ENCODE measurements around the gene AKT2.

The AKT2 gene

DNA sequence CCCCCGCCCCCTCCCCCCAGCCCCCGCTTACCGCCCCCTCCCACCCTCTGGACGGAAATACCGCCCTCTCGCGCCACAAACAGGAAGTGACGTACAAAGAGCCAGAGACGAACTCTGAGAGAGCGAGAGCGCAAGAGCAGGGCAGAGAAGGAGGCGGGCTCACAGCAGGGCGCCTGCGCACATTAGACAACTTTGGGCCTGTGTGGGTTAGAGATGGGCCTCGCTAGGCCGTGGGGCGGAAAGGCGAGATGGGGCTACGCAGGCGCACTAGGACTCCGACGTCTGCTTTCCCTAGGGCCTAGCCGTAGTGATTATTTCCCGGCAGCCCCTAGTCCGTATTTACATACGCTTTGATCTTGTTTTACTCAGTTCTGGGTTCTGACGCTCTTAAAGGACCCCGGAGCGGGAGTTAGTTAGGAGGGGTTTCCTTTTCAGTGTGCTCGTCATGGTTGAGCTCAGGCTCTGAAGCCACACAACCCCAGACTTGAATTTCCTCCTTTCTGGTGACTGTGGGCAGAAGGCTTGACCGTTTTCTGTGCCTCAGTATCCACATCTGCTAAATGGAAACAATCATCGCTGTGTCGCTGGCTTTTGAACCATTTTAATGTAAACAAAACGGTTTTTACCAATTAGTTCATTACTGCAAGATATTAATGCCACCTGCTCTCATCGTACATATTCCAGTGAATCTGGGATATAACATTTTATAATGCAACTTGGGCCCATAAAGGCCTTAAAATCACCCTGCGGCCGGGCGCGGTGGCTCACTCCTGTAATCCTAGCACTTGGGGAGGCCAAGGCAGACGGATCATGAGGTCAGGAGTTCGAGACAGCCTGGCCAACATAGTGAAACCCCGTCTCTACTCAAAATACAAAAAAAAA, 449 bp upstream of the AKT2 start:
- H3K27me3 ChIP-seq (ENCODE audit: low read depth), result no peaks in the 10 kb centered on the region
- peak; percentile 98 to 99 for DNase-seq (ENCODE audit: low spot score in 2 of 2)
- H3K4me1 ChIP-seq, result peaks cover 10% of the 10 kb centered on the region
- in situ Hi-C loops (cut with MboI; ENCODE audit: low sequenced_read_pairs), result no loop called here
- no peaks in the 10 kb centered on the region for H3K9me3 ChIP-seq
- peaks cover 13% of the 10 kb centered on the region for H3K36me3 ChIP-seq (replicated peaks)
- peak overlapping the region; percentile 80 for H3K4me3 ChIP-seq

- in situ Hi-C loops (cut with MboI; ENCODE audit: low sequenced_read_pairs), result no loop called here
Measured at GRCh38 chr19:40284251-40284500, 969 bp downstream of the AKT2 start.

GRCh38 chr19:40283414-40284250, 1.5 kb downstream of the AKT2 start:
- Histone ChIP-seq H3K4me3 (peak overlapping the region; percentile 80), H3K36me3 (replicated peaks) (peaks cover 13% of the 10 kb centered on the region), H3K9me3 (no peaks in the 10 kb centered on the region), H3K27me3 (ENCODE audit: low read depth) (no peaks in the 10 kb centered on the region), H3K4me1 (peaks cover 10% of the 10 kb centered on the region)
- DNase-seq (ENCODE audit: low spot score in 2 of 2), result no peak
- in situ Hi-C loops (cut with MboI; ENCODE audit: low sequenced_read_pairs), result no loop called here

More at GRCh38 chr19:40284251-40284500, 969 bp downstream of the AKT2 start:
- no peaks in the 10 kb centered on the region for H3K9me3 ChIP-seq
- H3K36me3 ChIP-seq (replicated peaks), result peaks cover 13% of the 10 kb centered on the region
- H3K27me3 ChIP-seq (ENCODE audit: low read depth), result no peaks in the 10 kb centered on the region
- DNase-seq (ENCODE audit: low spot score in 2 of 2), result no peak
- peaks cover 10% of the 10 kb centered on the region for H3K4me1 ChIP-seq
- peak overlapping the region; percentile 80 for H3K4me3 ChIP-seq

DNA sequence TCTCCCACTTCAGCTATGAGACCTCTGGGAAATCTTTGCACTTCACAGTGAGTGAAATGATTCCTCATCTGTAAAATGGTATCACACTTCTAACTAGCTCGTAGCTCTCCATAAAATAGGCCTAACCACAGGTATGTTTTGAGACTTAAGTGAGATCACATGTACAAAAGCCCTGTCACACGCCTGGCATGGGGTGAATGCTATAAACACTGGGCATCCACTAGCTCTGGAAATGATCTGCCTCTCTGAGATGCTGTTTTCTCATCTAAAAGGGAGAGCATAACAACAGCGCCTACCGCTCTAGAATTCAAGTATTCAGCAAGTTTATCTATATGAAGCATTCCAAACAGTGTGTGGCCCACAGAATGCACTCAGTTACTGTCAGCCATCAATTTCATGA, 2.2 kb downstream of the AKT2 start:
- Histone ChIP-seq H3K4me3 (no peak overlapping the region), H3K9me3 (no peaks in the 10 kb centered on the region), H3K36me3 (replicated peaks) (peaks cover 13% of the 10 kb centered on the region), H3K27me3 (ENCODE audit: low read depth) (no peaks in the 10 kb centered on the region), H3K4me1 (peaks cover 10% of the 10 kb centered on the region)
- no peak for DNase-seq (ENCODE audit: low spot score in 2 of 2)
- in situ Hi-C loops (cut with MboI; ENCODE audit: low sequenced_read_pairs), result no loop called here

DNA sequence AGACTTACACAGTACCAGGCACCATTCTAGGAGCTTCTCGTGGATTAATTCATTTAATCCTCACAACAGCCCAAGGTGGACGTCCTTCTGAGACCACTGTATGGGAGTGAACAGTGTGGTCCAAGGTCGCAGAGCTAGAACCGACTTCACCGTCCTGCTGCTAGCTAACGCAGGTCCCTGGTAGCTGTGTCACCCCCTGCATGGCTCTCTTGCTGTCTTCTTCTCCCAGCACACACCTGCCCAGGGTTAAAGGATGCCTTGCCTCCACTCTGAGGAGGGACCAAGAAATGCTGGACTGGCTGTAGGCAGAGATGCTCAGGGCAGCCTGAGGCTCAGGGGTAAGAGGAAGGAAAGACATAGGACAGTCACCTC, 3.0 kb downstream of the AKT2 start:
- Histone ChIP-seq H3K36me3 (replicated peaks) (peaks cover 13% of the 10 kb centered on the region), H3K9me3 (no peaks in the 10 kb centered on the region), H3K4me1 (peaks cover 10% of the 10 kb centered on the region), H3K4me3 (no peak overlapping the region), H3K27me3 (ENCODE audit: low read depth) (no peaks in the 10 kb centered on the region)
- no peak for DNase-seq (ENCODE audit: low spot score in 2 of 2)
- in situ Hi-C loops (cut with MboI; ENCODE audit: low sequenced_read_pairs), result no loop called here

DNA sequence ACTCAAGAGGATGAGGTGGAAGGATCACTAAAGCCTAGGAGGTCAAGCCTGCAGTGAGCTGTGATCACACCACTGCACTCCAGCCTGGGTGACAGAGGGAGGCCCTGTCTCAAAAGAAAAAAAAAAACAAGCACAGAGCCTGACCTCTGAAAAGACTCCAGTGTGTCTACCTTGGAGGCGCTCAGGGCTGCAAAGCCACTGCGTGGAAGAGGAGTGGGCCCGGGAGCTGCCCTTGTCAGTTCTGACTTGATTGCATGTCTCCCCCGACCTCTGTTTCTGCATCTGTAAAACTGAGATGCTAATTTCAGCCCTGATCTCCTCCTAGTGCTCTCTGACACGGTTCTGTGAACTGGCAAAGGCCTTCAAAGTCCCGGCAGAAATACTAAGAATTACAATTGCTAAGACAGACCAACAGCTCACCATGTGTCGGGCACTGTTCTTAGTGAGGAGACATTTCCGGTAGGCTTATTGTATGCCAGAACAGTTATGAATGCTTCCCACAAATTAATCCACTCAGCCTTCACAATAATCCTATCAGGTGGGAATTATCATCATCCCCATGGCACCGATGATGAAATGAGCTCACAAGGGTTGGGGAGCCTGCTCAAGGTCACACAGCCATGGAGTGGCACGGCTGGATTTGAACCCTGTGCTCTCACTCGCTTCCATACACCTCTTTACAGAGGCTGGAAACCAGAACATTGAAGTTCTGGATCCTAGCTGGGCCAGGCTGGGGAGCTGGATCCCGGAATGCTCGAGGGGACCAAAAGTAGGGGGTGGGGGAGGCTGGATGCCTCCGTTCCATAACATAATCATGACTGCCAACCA, 3.5 kb downstream of the AKT2 start:
- Histone ChIP-seq H3K4me3 (no peak overlapping the region), H3K36me3 (replicated peaks) (peaks cover 13% of the 10 kb centered on the region), H3K27me3 (ENCODE audit: low read depth) (no peaks in the 10 kb centered on the region), H3K4me1 (peaks cover 10% of the 10 kb centered on the region), H3K9me3 (no peaks in the 10 kb centered on the region)
- in situ Hi-C loops (cut with MboI; ENCODE audit: low sequenced_read_pairs), result no loop called here
- no peak for DNase-seq (ENCODE audit: low spot score in 2 of 2)

DNA sequence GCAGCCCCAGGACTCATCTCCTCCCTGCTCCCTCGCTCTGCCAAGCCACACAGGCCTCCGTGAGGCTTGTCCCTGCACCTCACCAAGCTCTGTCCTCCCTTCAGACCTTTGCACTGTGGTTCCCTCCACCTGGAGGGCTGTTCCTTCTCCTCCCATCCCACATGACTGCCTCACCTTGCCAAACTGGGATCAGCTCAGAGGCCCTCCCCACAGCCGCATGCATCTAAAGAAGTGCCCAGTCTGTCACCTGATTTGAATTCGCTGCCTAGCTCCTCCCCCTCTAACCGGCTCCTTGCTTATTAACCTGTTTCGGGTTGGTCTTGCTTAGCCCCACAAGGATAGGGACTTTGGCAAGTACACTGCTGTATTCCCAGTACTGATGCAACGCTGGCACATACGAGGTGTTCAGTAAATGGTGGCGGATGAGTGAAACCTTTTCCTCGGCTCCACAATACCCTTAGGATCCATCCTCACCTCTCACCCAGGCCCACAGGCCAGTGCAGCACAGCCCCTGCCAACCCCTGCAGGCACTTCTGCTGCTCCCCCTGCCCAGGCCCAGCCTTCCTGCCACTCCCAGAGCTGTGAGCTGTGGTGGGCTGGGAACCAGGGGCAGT, 4.4 kb downstream of the AKT2 start:
- H3K27me3 ChIP-seq (ENCODE audit: low read depth), result no peaks in the 10 kb centered on the region
- H3K4me1 ChIP-seq, result peaks cover 8% of the 10 kb centered on the region
- peaks cover 13% of the 10 kb centered on the region for H3K36me3 ChIP-seq (replicated peaks)
- H3K4me3 ChIP-seq, result no peak overlapping the region
- no peak for DNase-seq (ENCODE audit: low spot score in 2 of 2)
- in situ Hi-C loops (cut with MboI; ENCODE audit: low sequenced_read_pairs), result no loop called here
- no peaks in the 10 kb centered on the region for H3K9me3 ChIP-seq

GRCh38 chr19:40279761-40280607, 5.2 kb downstream of the AKT2 start:
- peaks cover 13% of the 10 kb centered on the region for H3K36me3 ChIP-seq (replicated peaks)
- in situ Hi-C loops (cut with MboI; ENCODE audit: low sequenced_read_pairs), result no loop called here
- H3K27me3 ChIP-seq (ENCODE audit: low read depth), result no peaks in the 10 kb centered on the region
- no peaks in the 10 kb centered on the region for H3K9me3 ChIP-seq
- H3K4me3 ChIP-seq, result no peak overlapping the region
- H3K4me1 ChIP-seq, result peaks cover 6% of the 10 kb centered on the region; the same call in 1 of the 2 replicates
- DNase-seq (ENCODE audit: low spot score in 2 of 2), result no peak

DNA sequence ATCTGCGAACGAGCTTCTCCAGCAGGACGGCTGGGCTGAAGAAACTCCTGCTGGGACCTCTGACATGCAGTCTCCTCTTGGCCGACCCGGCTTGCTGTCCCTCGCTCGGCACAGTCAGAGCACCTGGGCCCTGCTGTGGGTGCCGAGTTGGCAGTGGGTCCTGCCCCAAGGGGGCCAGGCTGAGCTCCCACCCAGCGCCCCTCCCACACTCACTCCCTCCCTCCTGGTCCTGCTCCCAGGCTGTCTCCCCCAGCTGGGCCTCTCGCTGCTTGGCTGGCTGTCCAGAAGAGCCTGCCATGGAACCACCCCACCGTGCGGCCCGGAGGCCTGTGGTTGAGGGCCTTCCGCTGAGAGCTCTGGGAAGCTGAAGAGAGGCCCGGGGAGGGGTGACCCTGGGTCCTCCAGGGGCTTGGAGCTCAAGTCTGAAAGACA, 6.0 kb downstream of the AKT2 start:
- Histone ChIP-seq H3K4me1 (peaks cover 5% of the 10 kb centered on the region; the same call in 1 of the 2 replicates), H3K4me3 (no peak overlapping the region), H3K9me3 (no peaks in the 10 kb centered on the region), H3K36me3 (replicated peaks) (peaks cover 13% of the 10 kb centered on the region), H3K27me3 (ENCODE audit: low read depth) (no peaks in the 10 kb centered on the region)
- in situ Hi-C loops (cut with MboI; ENCODE audit: low sequenced_read_pairs), result no loop called here
- no peak for DNase-seq (ENCODE audit: low spot score in 2 of 2)

- no peaks in the 10 kb centered on the region for H3K27me3 ChIP-seq (ENCODE audit: low read depth)
- no peak overlapping the region for H3K4me3 ChIP-seq
- no peaks in the 10 kb centered on the region for H3K9me3 ChIP-seq
- H3K4me1 ChIP-seq, result peaks cover 2% of the 10 kb centered on the region; the same call in 1 of the 2 replicates
- in situ Hi-C loops (cut with MboI; ENCODE audit: low sequenced_read_pairs), result no loop called here
- peaks cover 8% of the 10 kb centered on the region for H3K36me3 ChIP-seq (replicated peaks)
- no peak for DNase-seq (ENCODE audit: low spot score in 2 of 2)
Measured at GRCh38 chr19:40278361-40279035, 6.6 kb downstream of the AKT2 start.

DNA sequence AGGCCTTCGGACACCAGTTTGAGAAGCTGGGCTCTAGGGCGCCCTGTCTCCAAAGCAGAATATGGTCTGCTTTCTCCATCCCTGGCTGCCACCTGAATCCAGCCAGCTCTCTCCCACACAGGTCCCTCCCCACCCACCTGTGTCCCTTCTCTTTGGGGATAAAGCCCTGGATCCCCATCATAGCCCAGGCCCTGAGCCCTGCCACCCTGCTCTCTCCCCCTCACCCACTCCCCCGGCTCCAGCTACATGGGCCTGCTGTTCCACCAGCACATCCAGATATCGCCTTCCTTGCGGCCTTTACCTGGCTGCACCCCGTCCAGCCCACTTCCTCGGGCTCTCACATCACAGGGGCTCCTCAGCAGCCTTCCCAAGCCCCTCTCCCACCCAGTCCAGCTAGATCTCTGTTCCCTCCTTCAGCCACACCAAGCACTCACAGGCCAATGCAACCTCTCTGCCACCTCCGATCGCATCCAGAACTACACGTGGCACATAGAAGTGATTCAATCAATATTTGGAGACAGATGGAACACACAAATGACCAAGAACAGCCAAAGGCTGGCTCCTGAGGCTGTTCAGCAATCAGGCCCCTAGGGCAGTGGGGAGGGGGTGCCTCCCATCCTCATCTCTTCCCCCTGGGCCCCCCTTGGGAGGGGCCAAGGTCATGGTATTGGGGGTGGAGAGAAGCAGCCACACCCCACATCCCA, 7.6 kb downstream of the AKT2 start:
- no peaks in the 10 kb centered on the region for H3K4me1 ChIP-seq

More for the DNA sequence above, 7.6 kb downstream of the AKT2 start:
- Histone ChIP-seq H3K27me3 (ENCODE audit: low read depth) (no peaks in the 10 kb centered on the region), H3K36me3 (replicated peaks) (peaks cover 8% of the 10 kb centered on the region), H3K4me3 (no peak overlapping the region), H3K9me3 (no peaks in the 10 kb centered on the region)
- no peak for DNase-seq (ENCODE audit: low spot score in 2 of 2)
- in situ Hi-C loops (cut with MboI; ENCODE audit: low sequenced_read_pairs), result no loop called here

Data from HAP-1 (cell line).